Sigmoid colon (tissue), 7 donors: Measurements from ENCODE around the gene CCDC7. TPM values are rescaled to one million over a fixed set of nuclear protein-coding genes. Genes with fewer than 3 reads are reported as not detected.
"Not testable (repeated sequence)": the region's sequence is repeated elsewhere in the genome, so short reads cannot be mapped to it uniquely, and the experiment has no call there.

Source experiments
- DNase-seq: peaks from one replicate; pipeline ENCODE4 v3.0.0-alpha.2; 2019
- H3K27ac ChIP-seq, 4 donors: fragments of 200-600 bp; sonication (generic); one replicate each; pipeline ENCODE4 v1.5.1; 2016 to 2019; ENCODE audit warnings: mild to moderate bottlenecking in 1 of 4
- H3K27me3 ChIP-seq, 3 donors: fragments of 200-600 bp; sonication (generic); one replicate each; pipeline ENCODE4 v1.5.1; 2019; ENCODE audit warnings: mild to moderate bottlenecking in 1 of 3
- H3K36me3 ChIP-seq, 4 donors: fragments of 200-600 bp; sonication (generic); one replicate each; pipeline ENCODE4 v1.5.1; 2016 to 2019
- H3K4me1 ChIP-seq, 4 donors: fragments of 200-600 bp; sonication (generic); one replicate each; pipeline ENCODE4 v1.5.1; 2017 to 2019
- H3K4me3 ChIP-seq, 4 donors: fragments of 200-600 bp; sonication (generic); one replicate each; pipeline ENCODE4 v1.5.1; 2017 to 2019; ENCODE audit warnings: mild to moderate bottlenecking in 2 of 4, moderate library complexity in 1 of 4
- H3K9me3 ChIP-seq, 4 donors: fragments of 200-600 bp in 3 of 4; sonication (generic) in 3 of 4; one replicate each; pipeline versions ENCODE4 v1.5.1 to v1.6.1; 2013 to 2019
- CTCF ChIP-seq, 4 experiments: fragments of 450-650 bp in 3 of 4; fragments of 200-600 bp in 1 of 4; IDR thresholded peaks; one replicate each; pipeline ENCODE4 v1.5.1; 2016 to 2019; ENCODE audit warnings: antibody characterized with exemption in 4 of 4, mild to moderate bottlenecking in 3 of 4, moderate library complexity in 2 of 4
- EP300 ChIP-seq, 4 donors: sonication (generic); formaldehyde crosslinking; IDR thresholded peaks; one replicate each; pipeline ENCODE4 v1.6.1; 2017; ENCODE audit warnings: antibody characterized with exemption in 4 of 4
- POLR2A ChIP-seq, 2 donors: fragments of 450-650 bp; IDR thresholded peaks; one replicate each; pipeline ENCODE4 v1.6.1; 2016; ENCODE audit warnings: antibody characterized with exemption in 2 of 2, mild to moderate bottlenecking in 2 of 2, moderate library complexity in 2 of 2
- POLR2AphosphoS5 ChIP-seq, 4 donors: sonication (generic); formaldehyde crosslinking; IDR thresholded peaks; one replicate each; pipeline ENCODE4 v1.6.1; 2017; ENCODE audit warnings: antibody characterized with exemption in 4 of 4
- WGBS, 2 donors: extraction: QIAGEN DNeasy Blood & Tissue Kit; methylation state at CpG; one replicate each; pipeline ENCODE4 v1.1.7; 2013; 5-methylcytosine and 5-hydroxymethylcytosine counted together
- intact Hi-C: fragments of 100-400 bp; cut with DNase I; formaldehyde crosslinking; loops from one replicate; pipeline ENCODE4 v1.15.1; 2023
- polyA plus RNA-seq, 3 donors: library from polyadenylated mRNA; stranded (reverse); fragments of 200-250 nt; gene quantifications; one replicate each; pipeline ENCODE4 v1.2.3, GENCODE V29; 2013
- total RNA-seq, 4 donors: library from RNA; depleted of rRNA; stranded (reverse); fragments of >200 nt; gene quantifications; one replicate each; pipeline ENCODE4 v1.1.0, GENCODE V29; 2016
- donor health status: healthy with polysubstance abuse.
- donor health status: Bipolar disorder and iron deficiency.
- donor health status: healthy.

The CCDC7 gene
- total and polyA plus RNA-seq, 7 donors, result 0.46 to 84.9 (median 42.9) TPM

GRCh38 chr10:32890444-32890843, 444.5 kb downstream of the CCDC7 start:
- no peak overlapping the region for H3K27ac ChIP-seq
- WGBS, 2 donors, result 63 to 88% methylated on average over 3 of the region's 3 CpGs
- TF ChIP-seq POLR2AphosphoS5 (IDR thresholded peaks at IDR 0.05) (no peak), EP300 (IDR thresholded peaks at IDR 0.05) (no peak), POLR2A (IDR thresholded peaks at IDR 0.05) (no peak), CTCF (IDR thresholded peaks at IDR 0.05) (no peak)
- intact Hi-C loops, result no loop called here
- peaks cover 0 to 4% (median 0%) of the 10 kb centered on the region in 4 donors for H3K4me1 ChIP-seq
- no peaks in the 10 kb centered on the region for H3K9me3 ChIP-seq
- no peak overlapping the region for H3K4me3 ChIP-seq
- no peak for DNase-seq
- H3K27me3 ChIP-seq, result no peaks in the 10 kb centered on the region
- H3K36me3 ChIP-seq, result peaks cover 0 to 2% (median 0%) of the 10 kb centered on the region in 4 donors

DNA sequence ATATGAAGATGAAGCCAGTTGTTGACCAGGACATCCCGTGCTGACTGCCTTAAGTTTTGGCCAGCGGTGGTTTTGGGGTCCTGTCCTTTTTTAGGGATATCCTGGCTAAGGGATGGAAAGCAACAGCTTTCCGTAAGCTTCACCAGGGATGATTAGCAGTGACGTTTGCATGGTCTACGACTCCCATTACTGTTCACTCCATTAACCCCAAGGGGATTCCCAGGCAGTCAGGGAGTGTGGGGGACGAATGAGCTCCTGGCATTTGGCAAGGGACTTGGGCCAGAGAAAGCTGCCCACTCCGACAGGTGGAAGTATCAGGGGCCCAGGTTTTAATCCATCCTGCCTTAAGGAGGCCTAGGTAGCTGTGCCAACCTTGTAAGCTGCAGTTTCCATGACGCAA, 445.3 kb downstream of the CCDC7 start:
- Histone ChIP-seq H3K36me3 (peaks cover 0 to 6% (median 2%) of the 10 kb centered on the region in 4 donors), H3K4me1 (peaks cover 0 to 4% (median 0%) of the 10 kb centered on the region in 4 donors), H3K9me3 (no peaks in the 10 kb centered on the region), H3K27ac (no peak overlapping the region), H3K27me3 (no peaks in the 10 kb centered on the region), H3K4me3 (no peak overlapping the region)
- intact Hi-C loops, result no loop called here
- no peak for TF ChIP-seq EP300 (IDR thresholded peaks at IDR 0.05)
- no peak for TF ChIP-seq POLR2A (IDR thresholded peaks at IDR 0.05)
- no peak for TF ChIP-seq CTCF (IDR thresholded peaks at IDR 0.05)
- no peak for DNase-seq
- 84 to 89% methylated on average over 8 of the region's 8 CpGs for WGBS, 2 donors

- intact Hi-C loops, result no loop called here
- H3K27ac ChIP-seq, result no peak overlapping the region
- TF ChIP-seq EP300 (IDR thresholded peaks at IDR 0.05) (no peak), POLR2A (IDR thresholded peaks at IDR 0.05) (no peak), CTCF (IDR thresholded peaks at IDR 0.05) (no peak), POLR2AphosphoS5 (IDR thresholded peaks at IDR 0.05) (peak in 1 of 4 donors; percentile 20)
- H3K9me3 ChIP-seq, result no peaks in the 10 kb centered on the region
- no peaks in the 10 kb centered on the region for H3K27me3 ChIP-seq
- no peak overlapping the region for H3K4me3 ChIP-seq
- peak; percentile 56 for DNase-seq
- H3K36me3 ChIP-seq, result peaks cover 0 to 23% (median 8%) of the 10 kb centered on the region in 4 donors
- peaks cover 0 to 4% (median 0%) of the 10 kb centered on the region in 4 donors for H3K4me1 ChIP-seq
- WGBS, 2 donors, result 58 to 74% methylated on average over 3 of the region's 3 CpGs
Measured at GRCh38 chr10:32893434-32893833, 447.5 kb downstream of the CCDC7 start.

DNA sequence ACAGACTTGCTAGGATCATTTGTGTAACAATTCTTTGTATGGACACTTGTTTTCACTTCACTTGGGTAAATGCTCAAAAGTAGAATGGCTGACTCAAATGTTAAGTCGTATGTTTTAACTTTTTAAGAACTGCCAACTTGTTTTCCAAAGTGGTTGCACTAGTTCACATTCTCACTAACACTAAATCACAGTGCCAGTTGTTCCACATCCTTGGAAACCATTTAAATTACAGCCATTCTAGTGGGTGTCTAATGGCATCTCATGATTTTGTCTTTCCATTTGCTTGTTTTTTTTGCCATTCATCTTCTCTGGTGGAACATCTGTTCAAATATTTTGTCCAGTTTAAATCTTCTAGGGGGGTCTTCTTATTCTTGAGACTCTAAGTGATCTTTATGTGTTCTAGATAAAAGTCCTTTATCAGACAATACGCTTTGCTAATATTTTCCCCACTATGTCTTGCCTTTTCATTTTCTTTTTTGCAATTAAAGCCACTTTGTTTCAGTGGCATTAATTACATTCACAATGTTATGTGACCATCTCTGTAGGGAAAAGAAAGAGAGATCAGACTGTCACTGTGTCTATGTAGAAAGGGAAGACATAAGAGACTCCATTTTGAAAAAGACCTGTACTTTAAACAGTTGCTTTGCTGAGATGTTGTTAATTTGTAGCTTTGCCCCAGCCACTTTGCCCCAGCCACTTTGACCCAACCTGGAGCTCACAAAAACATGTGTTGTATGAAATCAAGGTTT, 448.1 kb downstream of the CCDC7 start:
- DNase-seq, result no peak
- H3K4me3 ChIP-seq, result no peak overlapping the region
- H3K27ac ChIP-seq, result no peak overlapping the region
- no peaks in the 10 kb centered on the region for H3K9me3 ChIP-seq
- H3K27me3 ChIP-seq, result no peaks in the 10 kb centered on the region
- peaks cover 0 to 29% (median 12%) of the 10 kb centered on the region in 4 donors for H3K36me3 ChIP-seq
- peaks cover 0 to 4% (median 0%) of the 10 kb centered on the region in 4 donors for H3K4me1 ChIP-seq
- 95 to 96% methylated on average over 2 of the region's 2 CpGs for WGBS, 2 donors
- intact Hi-C loops, result no loop called here
- TF ChIP-seq CTCF (IDR thresholded peaks at IDR 0.05), result no peak
- no peak for TF ChIP-seq POLR2A (IDR thresholded peaks at IDR 0.05)
- no peak for TF ChIP-seq EP300 (IDR thresholded peaks at IDR 0.05)

GRCh38 chr10:32895200-32895968, 449.4 kb downstream of the CCDC7 start:
- DNase-seq, H3K9me3 ChIP-seq, H3K27me3 ChIP-seq, H3K4me3 ChIP-seq, H3K27ac ChIP-seq, H3K4me1 ChIP-seq, intact Hi-C loops: not testable (repeated sequence)
- H3K36me3 ChIP-seq, result peaks cover 0 to 41% (median 12%) of the 10 kb centered on the region in 4 donors
- WGBS, 2 donors, result 88 to 92% methylated on average over 7 of the region's 7 CpGs
